ENCODE results near the gene MIA. TPM values are rescaled to one million over a fixed set of nuclear protein-coding genes. Genes with fewer than 3 reads are reported as not detected.
"Not testable (repeated sequence)": the region's sequence is repeated elsewhere in the genome, so short reads cannot be mapped to it uniquely, and the experiment has no call there.

The MIA gene
- total RNA-seq, 1 donor from 2014 or later, result 2.4 TPM

DNA sequence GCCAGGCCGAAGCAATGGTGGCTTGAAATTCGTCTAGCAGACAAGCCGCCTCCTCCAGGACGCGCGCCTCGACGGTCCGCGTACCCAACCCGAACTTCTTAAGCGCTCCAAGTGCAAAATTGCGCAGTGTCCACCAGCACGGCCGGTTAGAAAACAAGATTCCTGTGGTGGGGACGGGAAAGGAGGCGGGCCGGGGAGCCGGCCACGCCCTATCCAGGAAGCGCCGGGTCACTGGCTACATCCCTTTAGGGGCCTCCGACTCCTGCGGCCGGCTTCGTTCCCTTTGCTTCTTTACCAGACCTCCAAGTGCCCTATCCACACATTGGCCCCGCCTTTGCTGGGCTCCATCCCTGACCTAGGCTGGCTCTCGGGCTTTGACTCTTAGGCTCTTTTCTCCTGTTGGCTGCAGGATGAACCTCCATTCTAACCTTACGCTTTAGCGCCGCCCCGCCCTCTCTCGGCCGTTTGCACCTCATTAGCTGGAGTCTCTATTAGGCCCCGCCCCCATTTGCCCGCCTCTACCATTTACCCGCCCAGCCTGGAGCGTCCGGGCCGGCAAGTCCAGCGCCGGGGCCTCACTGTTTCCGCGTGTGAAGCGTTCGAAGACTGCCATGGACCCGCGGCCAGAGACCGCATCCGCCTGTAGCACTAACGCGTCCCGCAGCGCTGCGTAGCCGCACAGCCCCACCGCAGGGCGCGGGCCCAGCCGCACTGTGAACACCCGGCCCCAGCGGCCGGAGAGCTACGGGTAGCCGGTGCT is 35.5 kb downstream of the MIA start:
- not testable (repeated sequence) for H3K9me3 Mint-ChIP-seq (ENCODE audit: low read depth); DNase-seq (ENCODE audit: low spot score); H3K27me3 Mint-ChIP-seq (ENCODE audit: low read depth)
- peaks cover 59% of the 10 kb centered on the region for H3K4me1 Mint-ChIP-seq (ENCODE audit: low read depth)
- TF ChIP-seq, protein P1, sequence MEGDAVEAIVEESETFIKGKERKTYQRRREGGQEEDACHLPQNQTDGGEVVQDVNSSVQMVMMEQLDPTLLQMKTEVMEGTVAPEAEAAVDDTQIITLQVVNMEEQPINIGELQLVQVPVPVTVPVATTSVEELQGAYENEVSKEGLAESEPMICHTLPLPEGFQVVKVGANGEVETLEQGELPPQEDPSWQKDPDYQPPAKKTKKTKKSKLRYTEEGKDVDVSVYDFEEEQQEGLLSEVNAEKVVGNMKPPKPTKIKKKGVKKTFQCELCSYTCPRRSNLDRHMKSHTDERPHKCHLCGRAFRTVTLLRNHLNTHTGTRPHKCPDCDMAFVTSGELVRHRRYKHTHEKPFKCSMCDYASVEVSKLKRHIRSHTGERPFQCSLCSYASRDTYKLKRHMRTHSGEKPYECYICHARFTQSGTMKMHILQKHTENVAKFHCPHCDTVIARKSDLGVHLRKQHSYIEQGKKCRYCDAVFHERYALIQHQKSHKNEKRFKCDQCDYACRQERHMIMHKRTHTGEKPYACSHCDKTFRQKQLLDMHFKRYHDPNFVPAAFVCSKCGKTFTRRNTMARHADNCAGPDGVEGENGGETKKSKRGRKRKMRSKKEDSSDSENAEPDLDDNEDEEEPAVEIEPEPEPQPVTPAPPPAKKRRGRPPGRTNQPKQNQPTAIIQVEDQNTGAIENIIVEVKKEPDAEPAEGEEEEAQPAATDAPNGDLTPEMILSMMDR (IDR thresholded peaks at IDR 0.05), result peak; percentile 9
- H3K4me3 Mint-ChIP-seq (ENCODE audit: unreplicated experiment), result peak overlapping the region; percentile 85
- peaks cover 11% of the 10 kb centered on the region for H3K36me3 Mint-ChIP-seq (ENCODE audit: low read depth)
- H3K27ac Mint-ChIP-seq (ENCODE audit: unreplicated experiment), result peak overlapping the region; percentile 92

DNA sequence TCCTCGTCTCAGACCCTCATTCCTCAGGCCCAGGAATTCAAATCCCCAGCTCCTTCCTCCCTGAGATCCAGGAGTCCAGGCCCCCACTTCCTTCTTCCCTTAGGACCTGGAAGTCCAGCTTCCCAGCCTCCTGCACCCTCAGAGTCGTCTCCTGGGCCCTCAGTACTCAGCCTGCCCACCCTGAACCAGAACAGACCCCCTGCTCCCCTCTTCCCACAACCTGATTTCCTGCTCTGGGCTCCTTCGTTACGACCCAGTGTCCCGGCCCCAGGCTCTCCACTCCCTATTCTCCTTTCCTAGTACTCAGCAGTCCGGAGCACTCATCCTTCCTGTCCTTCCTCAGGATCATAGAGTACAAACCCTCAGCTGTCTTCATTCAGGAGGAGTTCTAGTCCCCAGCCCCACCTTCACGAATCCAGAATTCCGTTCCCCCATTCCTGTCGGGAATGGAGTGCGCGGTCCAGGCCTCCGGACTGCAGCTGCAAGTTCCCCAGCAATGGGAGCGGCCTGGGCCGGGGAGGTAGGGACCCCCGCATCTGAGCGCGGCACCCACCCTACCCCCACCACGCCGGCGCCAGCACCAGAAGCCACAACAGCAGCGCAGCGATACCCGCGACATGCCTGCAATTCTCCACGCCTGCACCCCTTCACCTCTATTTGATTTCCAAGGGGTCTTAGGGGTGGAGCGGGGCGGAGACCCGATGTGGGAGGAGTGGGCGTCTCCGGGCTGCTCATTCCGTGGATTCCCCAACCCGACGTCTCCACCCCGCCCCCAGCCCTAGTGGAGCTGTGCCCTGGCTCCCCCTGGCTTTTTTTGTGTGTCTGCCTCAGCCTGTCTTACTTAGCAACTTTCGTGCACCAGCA is 36.4 kb downstream of the MIA start:
- Mint-ChIP-seq H3K9me3 (ENCODE audit: low read depth) (no peaks in the 10 kb centered on the region), H3K36me3 (ENCODE audit: low read depth) (peaks cover 11% of the 10 kb centered on the region), H3K4me3 (ENCODE audit: unreplicated experiment) (peak overlapping the region; percentile 85), H3K27ac (ENCODE audit: unreplicated experiment) (peak overlapping the region; percentile 59), H3K27me3 (ENCODE audit: low read depth) (no peaks in the 10 kb centered on the region), H3K4me1 (ENCODE audit: low read depth) (peaks cover 50% of the 10 kb centered on the region)
- no peak for DNase-seq (ENCODE audit: low spot score)
- TF ChIP-seq, protein P1 (IDR thresholded peaks at IDR 0.05), result peak; percentile 5

DNA sequence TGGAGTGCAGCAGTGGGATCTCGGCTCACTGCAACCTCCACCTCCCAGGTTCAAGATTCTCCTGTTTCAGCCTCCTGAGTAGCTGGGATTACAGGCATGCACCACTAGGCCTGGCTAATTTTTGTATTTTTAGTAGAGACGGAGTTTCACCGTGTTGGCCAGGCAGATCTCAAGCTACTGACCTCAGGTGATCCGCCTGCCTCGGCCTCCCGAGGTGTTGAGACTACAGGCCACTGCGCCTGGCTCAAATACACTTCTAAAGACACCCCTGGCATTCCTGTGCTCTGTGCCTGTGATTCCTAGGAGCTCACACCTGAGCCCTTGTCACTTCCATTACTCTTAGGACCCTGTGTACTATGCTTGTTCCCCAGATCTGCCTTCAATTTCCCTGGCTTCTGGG is 37.2 kb downstream of the MIA start:
- H3K4me1 Mint-ChIP-seq (ENCODE audit: low read depth), result peaks cover 44% of the 10 kb centered on the region
- H3K9me3 Mint-ChIP-seq (ENCODE audit: low read depth); DNase-seq (ENCODE audit: low spot score); H3K27me3 Mint-ChIP-seq (ENCODE audit: low read depth); H3K4me3 Mint-ChIP-seq (ENCODE audit: unreplicated experiment); H3K36me3 Mint-ChIP-seq (ENCODE audit: low read depth): not testable (repeated sequence)
- H3K27ac Mint-ChIP-seq (ENCODE audit: unreplicated experiment), result peak overlapping the region; percentile 85

DNA sequence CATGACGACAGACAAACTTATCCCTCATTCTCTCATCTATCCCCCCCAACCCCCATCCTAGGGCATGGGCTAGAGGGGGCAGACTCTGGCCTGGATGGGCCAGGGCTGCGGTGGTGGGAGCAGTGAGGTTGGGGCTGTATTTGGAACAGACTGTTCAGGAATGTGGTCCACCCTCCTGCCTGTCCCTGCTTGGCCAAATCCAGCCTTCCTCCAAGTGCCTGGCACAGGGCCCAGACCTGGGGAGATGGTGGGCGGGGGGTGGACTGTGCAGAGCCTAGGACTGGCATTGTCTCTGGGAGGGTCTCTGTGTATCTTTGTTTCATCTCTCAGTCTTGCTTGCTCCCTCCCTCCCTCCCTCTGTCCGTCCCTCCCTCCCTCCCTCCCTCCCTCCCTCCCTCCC is 37.9 kb downstream of the MIA start:
- H3K36me3 Mint-ChIP-seq (ENCODE audit: low read depth), result peaks cover 3% of the 10 kb centered on the region
- H3K4me3 Mint-ChIP-seq (ENCODE audit: unreplicated experiment), result no peak overlapping the region
- H3K27ac Mint-ChIP-seq (ENCODE audit: unreplicated experiment), result peak overlapping the region; percentile 85

DNA sequence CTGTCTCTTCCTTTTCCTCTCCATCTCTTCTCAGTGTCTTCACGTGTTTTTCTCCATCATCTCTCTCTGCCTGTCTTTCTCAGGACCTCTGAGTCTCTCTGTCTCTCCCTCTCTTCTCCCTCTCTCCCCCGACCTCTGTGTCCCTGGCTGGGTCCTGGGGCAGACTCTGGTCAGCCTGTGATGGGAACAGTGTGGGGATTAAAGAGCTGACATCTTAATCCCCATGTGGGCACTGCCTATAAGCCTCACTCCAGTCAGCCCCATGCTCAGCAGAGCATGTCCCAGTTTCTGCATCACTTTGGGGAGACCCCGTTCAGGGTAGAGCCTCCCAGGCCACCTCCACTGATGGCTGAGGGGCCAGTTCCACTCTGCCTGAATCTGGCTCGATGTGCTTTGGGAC is 39.9 kb downstream of the MIA start:
- no peaks in the 10 kb centered on the region for H3K36me3 Mint-ChIP-seq (ENCODE audit: low read depth)
- peaks cover 47% of the 10 kb centered on the region for H3K4me1 Mint-ChIP-seq (ENCODE audit: low read depth)
- H3K4me3 Mint-ChIP-seq (ENCODE audit: unreplicated experiment), result no peak overlapping the region
- H3K27me3 Mint-ChIP-seq (ENCODE audit: low read depth), result no peaks in the 10 kb centered on the region
- peak; percentile 53 for DNase-seq (ENCODE audit: low spot score)
- H3K27ac Mint-ChIP-seq (ENCODE audit: unreplicated experiment), result peak overlapping the region; percentile 14
- no peaks in the 10 kb centered on the region for H3K9me3 Mint-ChIP-seq (ENCODE audit: low read depth)
- TF ChIP-seq, protein P1 (IDR thresholded peaks at IDR 0.05), result no peak

More for the DNA sequence above, 37.9 kb downstream of the MIA start:
- TF ChIP-seq, protein P1 (IDR thresholded peaks at IDR 0.05), result no peak
- H3K9me3 Mint-ChIP-seq (ENCODE audit: low read depth), result no peaks in the 10 kb centered on the region
- DNase-seq (ENCODE audit: low spot score), result peak; percentile 70
- no peaks in the 10 kb centered on the region for H3K27me3 Mint-ChIP-seq (ENCODE audit: low read depth)
- H3K4me1 Mint-ChIP-seq (ENCODE audit: low read depth), result peaks cover 44% of the 10 kb centered on the region

Measured in chondrocyte (in vitro differentiated cells).